Measurements from ENCODE around the gene SMIM31.

SMIM31 gene

DNA sequence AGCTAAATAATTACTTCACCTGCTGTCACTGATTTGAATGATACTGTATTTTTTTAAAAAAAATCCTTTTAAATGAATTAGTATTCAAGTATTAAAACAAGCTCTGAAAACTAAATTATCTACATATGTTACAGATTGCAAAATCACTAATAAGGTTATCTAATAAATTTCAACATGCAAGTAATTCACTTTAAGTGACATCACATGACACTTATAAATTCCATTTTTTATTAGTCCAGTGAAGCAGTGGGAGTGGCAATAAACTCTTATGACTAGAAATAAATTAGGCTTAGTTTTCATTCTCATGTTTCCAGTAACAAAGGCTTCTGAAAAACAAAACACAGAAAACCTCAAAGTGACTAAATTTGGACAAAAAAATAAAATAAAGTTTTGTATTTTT, 36.3 kb downstream of the SMIM31 start:
- ChIA-PET CTCF (interaction anchor here (1.1 kb wide), 1 partner anchor 59 kb away, joined by 3 read pairs; no protein-coding TSS in a partner anchor), POLR2A (no interaction called here)
- no peak for DNase-seq (ENCODE audit: extremely low spot score)
- TF ChIP-seq, protein P1, sequence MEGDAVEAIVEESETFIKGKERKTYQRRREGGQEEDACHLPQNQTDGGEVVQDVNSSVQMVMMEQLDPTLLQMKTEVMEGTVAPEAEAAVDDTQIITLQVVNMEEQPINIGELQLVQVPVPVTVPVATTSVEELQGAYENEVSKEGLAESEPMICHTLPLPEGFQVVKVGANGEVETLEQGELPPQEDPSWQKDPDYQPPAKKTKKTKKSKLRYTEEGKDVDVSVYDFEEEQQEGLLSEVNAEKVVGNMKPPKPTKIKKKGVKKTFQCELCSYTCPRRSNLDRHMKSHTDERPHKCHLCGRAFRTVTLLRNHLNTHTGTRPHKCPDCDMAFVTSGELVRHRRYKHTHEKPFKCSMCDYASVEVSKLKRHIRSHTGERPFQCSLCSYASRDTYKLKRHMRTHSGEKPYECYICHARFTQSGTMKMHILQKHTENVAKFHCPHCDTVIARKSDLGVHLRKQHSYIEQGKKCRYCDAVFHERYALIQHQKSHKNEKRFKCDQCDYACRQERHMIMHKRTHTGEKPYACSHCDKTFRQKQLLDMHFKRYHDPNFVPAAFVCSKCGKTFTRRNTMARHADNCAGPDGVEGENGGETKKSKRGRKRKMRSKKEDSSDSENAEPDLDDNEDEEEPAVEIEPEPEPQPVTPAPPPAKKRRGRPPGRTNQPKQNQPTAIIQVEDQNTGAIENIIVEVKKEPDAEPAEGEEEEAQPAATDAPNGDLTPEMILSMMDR (IDR thresholded peaks at IDR 0.05; ENCODE audit: control extremely low read depth, extremely low read depth, low read depth, missing control alignments) = no peak

DNA sequence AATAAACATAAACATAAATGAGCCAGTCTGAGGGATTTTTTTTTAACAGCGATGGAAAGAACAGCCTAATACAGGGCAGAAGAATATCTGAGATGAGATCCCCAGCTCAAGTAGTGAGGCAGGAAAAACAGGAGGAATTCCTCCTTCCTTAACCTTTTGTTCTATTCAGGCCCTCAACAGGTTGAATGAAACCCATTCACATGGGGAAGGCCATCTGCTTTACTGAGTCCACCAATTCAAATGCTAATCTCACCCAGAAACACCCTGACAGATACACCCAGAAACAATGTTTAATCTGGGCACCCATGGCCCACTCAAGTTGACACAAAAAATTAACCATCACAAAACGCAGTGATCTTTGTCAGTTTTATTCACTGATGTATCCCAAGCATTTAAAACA, 45.5 kb downstream of the SMIM31 start:
- CTCF ChIA-PET = no interaction called here
- DNase-seq (ENCODE audit: extremely low spot score) = no peak
- POLR2A ChIA-PET = no interaction called here
- TF ChIP-seq, protein P1 (IDR thresholded peaks at IDR 0.05; ENCODE audit: control extremely low read depth, extremely low read depth, low read depth, missing control alignments) = no peak

DNA sequence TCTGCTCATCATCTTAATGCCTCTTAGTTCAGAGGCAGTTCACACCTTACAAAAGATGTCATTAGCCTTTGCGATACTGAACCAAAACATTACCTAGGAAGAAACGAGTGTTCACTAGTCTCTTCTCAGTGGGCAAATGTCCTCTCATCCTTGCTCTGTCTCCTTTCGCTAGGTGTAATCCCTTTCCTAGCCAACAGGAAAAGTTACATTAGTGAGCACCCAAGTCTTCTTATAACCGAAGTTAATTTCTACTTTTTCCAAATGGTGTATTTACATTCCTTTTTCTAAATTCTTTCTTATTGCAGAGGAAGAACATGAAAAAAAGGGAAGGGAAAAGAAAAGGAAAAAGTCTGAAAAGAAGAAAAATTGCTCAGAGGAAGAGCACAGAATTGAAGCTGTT, 46.9 kb downstream of the SMIM31 start:
- ChIA-PET POLR2A (no interaction called here), CTCF (no interaction called here)
- TF ChIP-seq, protein P1 (IDR thresholded peaks at IDR 0.05; ENCODE audit: control extremely low read depth, extremely low read depth, low read depth, missing control alignments) = no peak
- DNase-seq (ENCODE audit: extremely low spot score) = no peak

DNA sequence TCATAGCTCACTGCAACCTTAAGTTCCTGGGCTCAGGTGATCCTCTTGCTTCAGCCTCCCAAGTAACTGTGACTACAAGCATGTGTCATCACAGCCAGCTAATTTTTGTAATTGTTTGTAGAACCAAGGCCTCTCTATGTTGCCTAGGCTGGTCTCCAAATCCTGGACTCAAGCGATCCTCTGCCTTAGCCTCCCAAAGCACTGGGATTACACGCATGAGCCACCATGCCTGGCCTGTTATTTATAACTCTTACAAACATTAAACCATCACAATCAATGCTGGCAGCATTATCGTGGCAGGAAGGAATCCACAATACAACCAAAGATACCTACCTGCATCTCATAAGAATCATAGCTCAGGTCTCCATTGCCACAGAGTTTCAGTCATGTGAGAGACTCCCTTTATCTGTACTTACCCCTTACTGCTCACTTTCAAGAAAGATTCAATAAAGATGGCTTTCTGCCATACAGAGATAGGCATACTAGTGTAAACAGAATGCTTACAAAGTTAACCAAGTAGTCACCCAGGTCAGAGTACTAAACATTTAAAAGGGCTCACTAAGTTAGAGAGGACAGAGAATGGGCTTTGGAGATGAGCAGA, 48.5 kb downstream of the SMIM31 start:
- POLR2A ChIA-PET = no interaction called here
- no peak for DNase-seq (ENCODE audit: extremely low spot score)
- TF ChIP-seq, protein P1 (IDR thresholded peaks at IDR 0.05; ENCODE audit: control extremely low read depth, extremely low read depth, low read depth, missing control alignments) = no peak
- CTCF ChIA-PET = interaction anchor here (1.2 kb wide), 1 partner anchor 22 kb away, joined by 3 read pairs; no protein-coding TSS in a partner anchor

DNA sequence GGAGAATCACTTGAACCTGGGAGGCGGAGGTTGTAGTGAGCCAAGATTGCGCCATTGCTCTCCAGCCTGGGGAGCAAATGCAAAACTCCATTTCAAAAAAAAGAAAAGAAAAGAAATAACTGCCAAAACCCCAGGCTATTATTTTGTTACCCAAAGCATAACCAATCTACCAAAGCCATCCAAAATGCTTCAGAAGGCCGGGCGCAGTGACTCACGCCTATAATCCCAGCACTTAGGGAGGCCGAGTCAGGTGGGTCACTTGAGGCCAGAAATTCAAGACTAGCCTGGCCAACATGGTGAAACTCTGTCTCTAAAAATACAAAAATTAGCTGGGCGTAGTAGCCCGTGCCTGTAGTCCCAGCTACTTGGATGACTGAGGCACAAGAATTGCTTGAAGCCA, 49.8 kb downstream of the SMIM31 start:
- POLR2A ChIA-PET = no interaction called here
- CTCF ChIA-PET = interaction anchor here (1.5 to 2.1 kb wide), 2 partner anchors 23 to 36 kb away, joined by 3 to 4 read pairs; no protein-coding TSS in a partner anchor
- TF ChIP-seq, protein P1 (IDR thresholded peaks at IDR 0.05; ENCODE audit: control extremely low read depth, extremely low read depth, low read depth, missing control alignments) = no peak
- DNase-seq (ENCODE audit: extremely low spot score) = no peak

DNA sequence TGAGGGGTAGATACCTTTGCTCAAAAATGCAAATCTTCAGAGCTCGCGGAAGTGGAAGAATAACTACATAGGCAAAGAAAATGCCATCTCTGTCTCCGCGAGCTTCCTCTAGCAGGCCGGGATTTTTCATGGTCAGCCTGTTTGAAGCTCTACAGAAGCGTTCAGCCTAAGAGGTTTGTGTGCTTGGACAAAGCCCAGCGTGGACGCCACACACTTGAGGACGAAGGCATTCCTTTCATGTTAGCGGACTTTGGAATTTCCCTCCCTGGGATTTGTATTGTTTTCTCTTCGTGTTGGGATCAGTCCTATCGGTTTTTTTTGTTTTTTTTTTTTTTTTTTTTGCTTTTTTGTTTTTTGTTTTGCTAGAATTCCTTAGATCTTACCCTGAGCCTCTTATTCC, 53.7 kb downstream of the SMIM31 start:
- ChIA-PET POLR2A (no interaction called here), CTCF (no interaction called here)
- TF ChIP-seq, protein P1 (IDR thresholded peaks at IDR 0.05; ENCODE audit: control extremely low read depth, extremely low read depth, low read depth, missing control alignments) = no peak
- no peak for DNase-seq (ENCODE audit: extremely low spot score)
